Hematopoietic multipotent progenitor cell treated with erythropoietin and hydrocortisone succinate and interleukin-3 and kit ligand, for 17 days (in vitro differentiated cells): ENCODE results near the gene LURAP1L.

Experiments used
- DNase-seq: peaks from one replicate; pipeline ENCODE4 v3.0.0-alpha.2; 2015; ENCODE audit warnings: low spot score

LURAP1L gene

DNA sequence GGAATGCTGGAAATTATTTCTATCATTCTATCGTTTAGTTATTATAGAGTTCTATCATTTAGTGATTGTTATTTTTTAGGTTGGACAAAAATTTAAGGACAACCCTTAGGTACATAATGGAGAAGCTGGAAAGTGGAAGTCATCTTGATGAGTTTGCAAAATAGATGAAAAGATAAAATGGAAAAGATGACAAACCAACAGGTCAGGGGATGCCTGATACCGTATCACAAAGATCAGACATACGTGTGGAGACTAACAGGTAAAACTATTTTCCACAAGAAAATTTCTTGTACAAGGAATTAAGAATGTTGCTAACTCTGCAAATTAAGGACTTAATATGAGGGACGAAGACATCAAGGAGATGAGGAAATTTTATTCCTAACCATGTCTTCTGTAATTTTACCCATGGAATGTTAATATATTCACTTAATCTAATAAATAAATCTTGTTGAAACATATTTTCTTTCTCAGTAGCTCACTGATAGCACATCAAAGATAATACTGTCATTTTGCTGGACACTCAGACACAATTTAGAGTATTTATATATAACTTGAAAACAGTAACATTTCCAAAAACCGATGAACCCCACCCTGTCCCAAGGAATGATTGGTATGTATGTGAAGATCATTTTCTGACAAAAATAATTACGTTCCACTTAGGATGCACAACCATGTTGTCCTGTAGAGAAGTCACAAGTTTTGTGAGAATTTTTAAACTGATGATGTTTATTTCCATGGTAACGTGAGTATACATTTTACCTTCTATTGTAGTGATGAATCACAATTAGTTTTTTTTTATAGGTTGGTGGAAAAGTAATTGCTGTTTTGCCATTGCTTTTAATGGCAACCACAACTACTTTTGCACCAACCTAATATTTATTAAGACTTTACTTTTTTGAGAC is 2.6 kb downstream of the LURAP1L start:
- DNase-seq: no peak

DNA sequence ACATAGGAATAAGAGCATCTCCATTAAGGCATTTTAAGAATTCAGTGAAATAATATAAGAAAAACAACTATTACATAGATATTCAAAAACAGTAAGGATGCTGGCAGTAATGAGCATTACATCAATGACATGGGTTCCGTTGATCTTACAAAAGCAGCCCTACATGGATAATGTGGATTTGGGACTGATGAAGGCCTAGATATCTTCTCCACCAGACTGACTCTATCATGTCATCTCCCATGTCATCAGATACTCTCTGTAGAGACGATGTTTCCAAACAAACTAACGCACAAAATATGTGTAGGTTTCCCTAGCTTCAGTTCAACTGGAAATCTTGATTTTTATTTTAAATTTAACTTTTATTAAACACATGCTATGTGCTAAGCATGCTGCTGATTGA is 3.6 kb downstream of the LURAP1L start:
- DNase-seq: no peak

DNA sequence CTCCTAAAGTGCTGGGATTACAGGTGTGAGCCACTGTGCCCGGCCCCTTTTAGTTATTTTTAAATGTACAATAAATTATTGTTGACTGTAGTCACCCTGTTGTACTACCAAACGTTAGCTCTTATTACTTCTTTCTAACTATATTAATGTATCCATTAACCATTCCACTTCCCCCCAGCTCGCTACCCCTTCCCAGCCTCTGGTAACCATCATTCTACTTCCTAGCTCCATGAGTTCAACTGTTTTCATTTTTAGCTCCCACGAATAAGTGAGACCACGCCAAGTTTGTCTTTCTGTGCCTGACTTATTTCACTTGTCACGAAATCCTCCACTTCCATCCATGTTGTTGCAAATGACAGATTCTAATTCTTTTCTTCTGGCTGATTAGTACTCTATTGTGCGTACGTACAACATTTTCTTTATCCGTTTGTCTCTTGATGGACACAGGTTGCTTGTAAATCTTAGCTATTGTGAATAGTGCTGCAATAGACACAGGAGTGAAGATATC is 6.5 kb downstream of the LURAP1L start:
- DNase-seq: no peak

DNA sequence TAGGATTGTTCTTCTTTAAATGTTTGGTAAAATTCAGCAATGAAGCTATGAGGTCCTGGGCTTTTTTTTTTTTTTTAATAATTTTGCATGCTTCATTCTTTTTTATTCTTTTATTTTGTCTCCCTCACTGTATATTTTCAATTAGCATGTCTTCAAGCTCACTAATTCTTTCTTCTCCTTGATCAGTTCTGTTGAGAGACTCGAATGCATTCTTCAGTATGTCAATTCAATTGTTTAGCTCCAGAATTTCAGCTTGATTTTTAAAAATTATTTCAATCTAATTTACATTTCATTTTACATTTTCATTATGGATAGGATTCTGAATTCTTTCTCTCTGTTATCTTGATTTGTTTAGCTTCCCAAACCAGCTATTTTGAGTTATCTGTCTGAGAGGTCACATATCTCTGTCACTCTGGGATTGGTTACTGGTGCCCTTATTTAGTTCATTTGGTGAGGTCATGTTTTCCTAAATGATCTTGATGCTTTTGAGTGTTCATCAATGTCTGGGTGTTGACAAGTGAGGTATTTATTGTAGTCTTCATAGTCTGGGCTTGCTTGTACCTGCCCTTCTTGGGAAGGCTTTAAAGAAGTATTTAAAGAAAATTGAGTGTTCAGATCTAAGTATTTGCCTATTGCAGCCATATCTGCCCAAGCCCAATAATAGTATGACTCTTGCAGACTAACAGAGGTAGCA is 9.1 kb downstream of the LURAP1L start:
- DNase-seq: no peak

DNA sequence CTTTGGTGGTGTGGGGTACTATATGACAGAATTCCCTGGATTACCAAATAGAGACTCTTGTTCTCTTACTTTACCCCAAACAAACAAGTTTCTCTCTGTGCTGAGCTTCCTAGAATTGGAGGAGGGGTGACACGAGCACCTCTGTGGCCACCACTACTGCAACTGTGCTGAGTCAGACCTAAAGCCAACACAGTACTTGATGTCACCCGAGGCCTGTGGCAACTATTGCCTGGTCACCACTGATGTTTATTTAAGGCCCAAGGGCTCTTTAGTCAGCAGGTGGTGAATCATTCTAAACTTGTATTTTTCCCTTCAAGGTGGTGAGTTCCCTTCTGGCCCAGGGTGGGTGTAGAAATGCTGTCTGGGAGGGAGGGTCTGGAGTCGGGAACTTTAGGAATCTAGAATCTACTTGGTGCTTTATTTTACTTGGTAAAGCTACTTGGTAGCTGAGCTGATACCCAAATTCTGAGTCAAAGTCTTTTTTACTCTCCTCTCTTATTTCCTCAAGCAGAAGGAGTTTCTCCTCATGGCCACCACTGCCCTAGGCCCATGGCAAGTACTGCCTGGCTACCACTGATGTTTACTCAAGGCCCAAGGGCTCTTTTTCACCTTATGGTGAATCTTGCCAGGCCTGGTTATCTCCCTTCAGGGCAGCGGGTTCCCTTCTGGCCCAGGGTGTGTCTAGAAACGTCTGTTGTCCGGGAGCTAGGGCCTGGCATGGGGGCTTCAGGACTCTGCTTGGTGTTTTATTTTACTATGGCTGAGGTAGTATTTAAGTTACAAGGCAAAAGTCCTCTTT is 9.8 kb downstream of the LURAP1L start:
- DNase-seq: no peak

DNA sequence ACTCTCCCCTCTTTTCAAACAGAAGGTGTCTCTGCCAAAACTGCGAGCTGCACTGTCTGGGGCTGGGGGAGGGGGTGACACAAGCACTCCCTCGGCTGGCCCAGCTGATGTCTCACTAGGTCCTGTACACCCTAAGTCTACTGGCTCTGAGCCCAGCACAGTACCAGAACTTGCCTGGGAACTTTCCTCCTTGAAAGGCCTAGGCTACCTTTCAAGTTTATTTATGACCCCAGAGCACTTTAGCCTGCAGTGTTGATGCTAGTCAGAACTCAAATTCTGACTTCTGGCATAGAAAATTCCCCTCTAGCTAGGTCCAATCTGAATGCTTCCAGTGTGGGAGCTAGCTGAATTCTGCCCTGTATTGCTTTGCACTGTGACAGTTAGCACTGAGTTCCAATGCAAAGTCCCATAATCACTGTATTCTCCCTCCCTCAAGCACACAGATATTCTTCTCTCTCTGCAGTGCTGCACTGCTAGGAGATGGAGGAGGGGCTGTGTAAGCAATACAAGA is 10.5 kb downstream of the LURAP1L start:
- DNase-seq: no peak

DNA sequence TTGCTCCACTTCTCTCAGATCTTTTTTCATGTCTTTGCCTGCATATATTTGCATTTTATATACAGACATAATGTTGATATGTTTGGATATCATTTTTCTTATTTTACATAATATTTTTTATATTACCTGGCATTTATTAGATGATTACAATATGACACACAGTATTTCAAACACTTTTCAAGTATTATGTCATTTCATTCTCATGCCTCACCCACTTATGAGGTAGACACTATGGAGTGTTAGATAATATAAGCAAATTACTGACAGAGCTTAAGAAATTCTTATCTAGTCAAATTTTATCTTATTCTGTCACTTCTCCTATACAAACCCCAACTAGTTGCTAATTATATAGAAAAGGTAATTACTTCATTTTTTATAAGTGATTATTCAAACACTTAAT is 11.1 kb downstream of the LURAP1L start:
- DNase-seq: no peak

DNA sequence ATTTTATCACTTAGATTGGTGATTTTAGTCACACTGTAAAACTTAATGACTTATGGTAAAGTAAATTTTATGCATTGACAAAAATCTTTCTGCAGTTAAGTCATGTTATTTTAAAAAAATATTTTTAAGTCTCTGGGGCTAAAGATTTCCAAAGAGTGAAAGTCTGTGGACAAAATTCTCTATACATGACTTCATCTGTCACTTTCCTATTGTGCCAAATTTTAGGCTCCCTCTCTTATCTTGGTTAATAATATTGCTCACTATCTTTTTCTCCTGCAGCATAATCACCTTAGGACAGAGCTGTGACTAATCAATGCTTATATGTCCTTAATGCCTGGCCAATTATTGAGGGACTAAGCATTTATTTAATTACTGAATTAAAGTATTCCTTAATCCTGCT is 15.2 kb downstream of the LURAP1L start:
- no peak for DNase-seq

DNA sequence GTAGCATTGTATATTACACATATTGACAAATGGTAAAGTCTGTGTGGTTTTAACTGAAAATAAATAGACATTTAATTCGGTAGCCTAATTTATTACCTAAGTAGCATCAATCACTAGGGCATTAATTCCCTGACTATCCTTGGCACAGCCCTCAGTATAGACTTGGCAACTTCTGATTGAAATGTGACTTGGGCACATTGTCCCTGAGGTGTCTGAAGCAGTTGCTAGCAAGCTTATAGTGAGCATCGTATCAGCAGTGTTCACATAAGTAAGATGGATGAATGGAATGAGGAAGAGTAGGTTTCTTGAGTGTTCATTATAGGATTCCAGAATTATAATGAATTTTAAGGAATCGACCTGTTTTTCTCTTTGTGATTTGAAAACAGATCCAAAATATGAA is 16.1 kb downstream of the LURAP1L start:
- no peak for DNase-seq

DNA sequence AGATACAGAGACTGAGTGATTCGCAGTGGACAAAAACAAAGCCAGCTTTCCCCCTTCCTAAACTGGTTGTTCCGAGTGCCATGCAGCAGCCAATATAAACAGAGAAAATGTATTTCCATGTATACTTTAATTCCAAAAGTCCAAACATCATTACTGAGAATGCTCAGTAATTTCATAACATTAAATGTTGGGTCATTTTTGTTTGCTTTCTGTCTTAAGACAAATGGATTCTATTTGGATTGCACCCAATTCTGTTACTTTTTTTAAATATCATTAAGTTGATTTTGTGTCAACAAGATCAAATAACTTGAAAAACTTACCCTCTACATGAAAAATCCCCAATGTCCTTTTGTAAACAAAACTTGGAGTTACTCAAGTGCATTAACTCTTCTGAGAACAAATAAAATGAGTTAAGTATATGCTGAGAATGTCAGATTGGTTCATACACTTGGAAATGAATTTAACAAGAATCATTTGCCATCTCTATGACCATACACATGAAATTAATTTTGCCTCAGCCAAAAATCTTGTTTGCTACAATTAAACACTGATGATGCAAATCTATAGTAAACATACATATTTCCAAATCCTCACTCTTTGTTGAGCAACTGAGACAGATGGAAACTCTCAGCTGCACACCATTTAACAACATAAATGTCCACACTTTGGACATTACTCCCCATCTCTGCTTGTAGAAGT is 19.4 kb downstream of the LURAP1L start:
- DNase-seq: no peak

DNA sequence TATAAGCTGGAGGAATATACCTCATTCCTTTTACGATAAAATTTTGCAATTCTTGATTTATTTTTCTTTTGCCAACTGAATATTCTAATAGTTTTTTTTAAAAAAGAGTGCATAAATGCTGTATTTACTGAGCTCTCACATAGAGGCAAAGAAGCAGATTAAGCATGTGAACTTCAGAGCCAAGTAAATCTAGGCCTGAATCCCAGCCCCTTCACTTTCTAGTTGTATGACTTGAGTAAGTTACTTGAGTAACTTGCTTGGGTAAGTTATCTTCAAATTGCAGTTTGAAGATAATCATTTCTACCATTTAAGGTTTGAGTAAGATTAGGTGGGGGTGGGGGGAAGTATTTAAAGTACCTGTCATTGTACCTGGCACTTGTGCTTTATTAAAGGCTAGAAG is 21.8 kb downstream of the LURAP1L start:
- DNase-seq: no peak

DNA sequence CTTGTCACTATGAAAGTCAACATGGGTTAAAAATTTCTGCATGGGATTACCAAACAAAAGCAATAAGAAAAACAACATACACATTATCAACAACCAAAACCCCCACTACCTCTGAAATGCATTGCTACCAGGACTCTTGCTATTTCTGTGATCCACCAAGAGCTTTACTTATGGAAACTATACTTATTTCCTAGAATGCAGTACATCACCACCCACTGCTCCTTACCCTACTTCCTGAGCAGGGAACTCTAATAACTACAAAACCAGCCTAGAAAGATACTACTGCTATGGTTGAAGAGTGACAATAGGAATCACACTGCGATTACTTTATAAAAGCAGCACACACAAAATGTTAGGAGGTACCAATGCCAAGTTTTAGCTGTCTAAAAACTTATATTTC is 22.2 kb downstream of the LURAP1L start:
- DNase-seq: no peak

DNA sequence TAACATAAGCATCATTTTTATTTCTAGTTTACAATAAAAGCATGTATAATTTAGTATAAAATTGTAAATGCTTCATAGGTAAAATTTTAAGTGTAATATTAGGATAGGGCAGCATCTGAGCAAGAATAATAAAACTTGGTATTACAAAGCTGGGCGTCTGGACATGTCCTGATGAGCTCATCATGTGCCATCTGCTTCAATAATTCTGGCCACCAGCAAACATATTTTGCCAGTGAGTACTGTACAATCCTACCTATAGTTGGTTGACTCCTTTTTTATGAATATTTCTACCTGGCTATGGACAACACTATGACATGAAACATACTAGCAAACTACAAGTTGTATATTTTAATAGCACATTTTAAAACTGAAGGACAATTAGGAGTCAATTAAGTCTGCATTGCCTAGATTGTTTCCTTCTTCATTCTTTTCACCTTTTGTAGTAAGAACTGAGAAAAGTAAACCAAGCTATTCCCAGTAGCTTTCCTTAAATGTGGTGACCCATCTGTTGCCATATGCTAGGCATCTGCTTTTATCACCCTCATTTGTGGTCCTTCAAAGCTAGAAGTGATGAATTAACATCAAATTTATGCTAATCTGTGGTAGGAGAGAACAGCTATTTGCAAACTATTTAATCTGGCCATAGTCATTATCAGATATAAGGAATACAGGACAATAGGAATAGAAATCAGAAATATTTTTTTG is 23.4 kb downstream of the LURAP1L start:
- no peak for DNase-seq

DNA sequence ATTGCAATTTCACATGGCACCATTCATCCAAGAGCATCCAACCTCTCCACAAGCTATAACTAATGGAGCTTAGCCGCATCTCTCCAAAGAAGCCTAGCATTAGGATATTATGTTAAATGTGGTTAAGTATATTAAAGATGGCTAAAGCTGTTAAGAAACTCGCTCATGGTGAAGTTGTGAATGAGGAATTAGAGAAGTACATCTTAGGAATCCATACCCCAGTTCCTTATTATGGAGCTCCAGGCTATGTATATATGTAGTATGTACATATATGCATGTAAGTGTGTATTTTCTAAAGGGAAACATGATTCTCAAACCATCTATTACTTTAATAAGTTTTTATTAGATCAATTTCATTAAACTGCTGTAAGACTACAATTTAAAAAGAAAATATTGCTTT is 26.4 kb downstream of the LURAP1L start:
- no peak for DNase-seq

DNA sequence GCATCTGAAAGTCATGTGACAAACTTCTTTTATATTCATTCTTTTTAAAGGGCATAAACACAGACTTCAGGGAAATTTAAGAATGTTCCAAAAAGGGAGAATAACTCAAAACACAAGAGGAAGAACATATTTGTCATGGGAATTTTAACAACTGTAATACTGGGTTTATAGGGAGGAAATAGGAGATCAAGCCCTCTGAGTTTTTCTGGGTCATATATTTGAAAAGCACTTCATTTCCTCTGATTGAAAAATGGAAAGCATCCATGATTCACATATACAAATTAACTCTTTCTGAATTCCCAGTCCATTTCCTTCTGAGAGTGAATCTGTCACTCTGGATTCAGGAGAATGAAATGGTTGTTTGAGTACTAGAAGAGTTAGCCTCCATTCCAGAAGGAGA is 26.8 kb downstream of the LURAP1L start:
- DNase-seq: no peak

DNA sequence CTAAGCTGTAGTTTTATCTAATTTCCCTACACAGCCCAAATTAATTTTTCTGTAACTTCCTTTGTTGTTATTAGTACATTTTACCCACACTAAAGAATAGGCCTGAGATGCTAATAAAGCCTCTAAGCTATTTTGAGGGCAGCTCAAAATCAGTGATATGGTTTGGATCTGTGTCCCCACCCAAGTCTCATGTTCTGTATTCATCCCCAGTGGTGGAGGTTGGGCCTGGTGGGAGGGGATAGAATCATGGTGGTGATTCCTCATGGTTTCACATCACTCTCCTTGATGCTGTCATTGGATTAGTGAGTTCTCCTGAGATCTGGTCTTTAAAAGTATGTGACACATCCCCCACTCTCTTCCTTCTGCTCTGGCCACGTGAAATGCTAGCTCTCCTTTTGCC is 27.3 kb downstream of the LURAP1L start:
- DNase-seq: no peak

DNA sequence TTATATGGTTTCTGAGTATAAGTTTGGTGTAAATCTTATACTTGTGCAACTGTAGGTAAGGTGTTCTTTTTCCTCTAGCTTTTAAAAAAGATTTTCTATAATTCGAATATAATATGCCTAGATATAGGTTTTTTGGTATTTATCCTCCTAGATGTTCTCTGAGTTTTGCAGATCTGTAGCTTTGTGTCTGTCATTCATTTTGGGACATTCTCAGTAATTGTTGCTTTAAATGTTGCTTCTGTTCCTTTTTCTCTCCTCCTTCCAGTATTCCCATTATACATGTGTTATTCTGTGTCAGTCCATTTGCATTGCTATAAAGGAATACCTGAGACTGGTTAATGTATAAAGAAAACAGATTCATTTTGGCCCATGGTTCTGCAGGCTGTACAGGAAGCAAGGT is 33.7 kb downstream of the LURAP1L start:
- DNase-seq: no peak

DNA sequence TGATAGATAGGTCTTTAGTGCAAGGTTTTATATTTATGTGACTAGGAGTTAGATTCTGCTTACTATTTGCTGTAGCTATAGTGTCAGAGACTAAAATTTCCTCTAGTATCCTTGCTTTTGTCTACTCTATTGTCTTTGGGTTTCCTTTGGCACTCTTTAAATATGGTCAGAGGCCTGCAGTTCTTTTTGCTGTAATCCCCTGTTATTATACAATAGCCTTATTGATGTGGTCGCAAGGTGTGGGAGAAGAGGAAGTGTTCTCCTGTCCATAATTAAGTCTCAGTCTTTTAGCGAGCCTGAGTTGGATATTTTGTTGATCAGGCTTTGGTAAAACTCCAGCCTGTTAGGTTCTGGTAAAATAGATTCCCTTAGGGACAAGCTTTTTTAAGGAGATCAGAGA is 34.9 kb downstream of the LURAP1L start:
- no peak for DNase-seq

DNA sequence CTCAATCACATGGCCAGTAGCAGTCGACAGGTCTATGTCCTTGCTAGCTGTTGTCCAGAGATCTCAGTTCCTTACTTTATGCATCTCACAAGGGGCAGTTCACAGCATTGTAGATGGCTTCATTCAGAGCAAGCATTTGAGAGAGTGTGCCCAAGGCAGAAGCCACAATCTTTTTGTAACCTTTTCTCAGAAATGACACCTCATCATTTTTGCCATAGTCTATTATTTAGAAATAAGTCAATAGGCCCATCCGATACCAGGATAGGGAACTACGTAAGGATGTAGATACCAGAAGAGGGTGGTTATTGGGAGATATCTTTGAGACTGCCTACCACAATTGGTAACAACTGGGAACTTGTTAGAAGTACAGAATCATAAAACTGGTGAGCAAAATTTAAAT is 37.1 kb downstream of the LURAP1L start:
- no peak for DNase-seq

DNA sequence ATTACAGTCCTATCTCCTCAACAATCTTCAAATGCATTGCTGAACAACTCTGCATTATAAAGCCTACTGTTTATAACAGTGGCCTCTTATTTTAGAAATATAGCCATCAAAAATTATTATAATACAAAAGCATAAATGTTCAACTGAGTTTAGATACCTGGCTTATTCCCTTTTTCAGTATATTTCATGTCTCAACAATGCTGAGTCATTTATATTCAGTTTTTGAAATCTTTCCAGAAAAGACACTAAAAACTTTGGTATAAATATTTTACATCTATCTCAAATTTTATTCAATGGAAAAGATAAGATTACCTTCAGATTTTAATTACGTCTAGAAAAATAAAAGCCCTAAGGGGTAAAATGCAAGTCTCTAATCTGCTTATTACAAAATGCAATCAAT is 37.9 kb downstream of the LURAP1L start:
- DNase-seq: no peak

DNA sequence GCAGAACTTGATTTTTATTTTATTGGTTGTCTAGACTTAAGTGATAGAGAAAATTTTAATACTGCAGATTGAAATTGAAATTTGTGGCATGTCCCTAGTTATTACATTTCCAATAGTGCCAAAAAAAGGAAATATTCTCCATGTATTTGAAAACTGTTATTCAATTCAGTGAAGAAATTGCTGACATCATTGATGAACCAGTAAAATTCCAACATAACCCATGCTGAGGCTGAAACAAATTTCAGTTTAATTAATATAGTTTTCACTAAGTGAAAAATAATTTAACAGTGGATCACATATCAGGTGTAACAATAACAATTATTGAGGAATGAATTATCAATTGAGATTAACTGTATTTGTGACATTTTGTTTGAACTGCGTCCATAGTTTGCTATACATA is 38.7 kb downstream of the LURAP1L start:
- DNase-seq: no peak
